ENCODE results near the gene LRMDA. TPM values are rescaled to one million over a fixed set of nuclear protein-coding genes. Genes with fewer than 3 reads are reported as not detected.

The LRMDA gene
- total RNA-seq, 1 donor from 2014 or later = 5.2 TPM

DNA sequence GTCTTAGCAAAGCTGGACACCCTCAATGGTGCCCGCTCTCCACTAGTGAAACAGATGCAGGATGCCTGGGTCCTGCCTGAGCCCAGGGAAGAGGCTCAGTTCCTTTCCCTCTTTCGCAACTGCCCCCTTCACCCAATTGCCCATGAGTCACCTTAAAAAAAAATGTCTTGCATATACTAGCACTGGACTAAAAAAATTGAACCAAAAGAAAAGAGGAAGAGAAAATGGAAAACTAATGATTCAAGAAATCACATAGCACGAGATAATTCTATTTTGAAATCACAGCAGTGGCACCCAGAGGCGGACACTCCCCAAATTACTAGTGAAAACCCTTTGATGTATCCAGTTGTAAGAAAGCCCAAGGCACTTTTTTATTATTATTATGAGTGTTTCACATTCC lies 972.5 kb downstream of the LRMDA start:
- no peak for DNase-seq (ENCODE audit: low spot score)
- Mint-ChIP-seq H3K36me3 (no peaks in the 10 kb centered on the region), H3K4me3 (no peak overlapping the region), H3K27me3 (ENCODE audit: insufficient read depth, low read depth) (peaks cover 4% of the 10 kb centered on the region), H3K4me1 (peaks cover 2% of the 10 kb centered on the region), H3K27ac (no peak overlapping the region), H3K9me3 (peaks cover 18% of the 10 kb centered on the region)
- H3K27ac ChIP-seq = no peak overlapping the region
- no peak overlapping the region for H3K4me3 ChIP-seq
- TF ChIP-seq EZH2phosphoT487 (IDR thresholded peaks at IDR 0.05) = no peak
- no peak for TF ChIP-seq CTCF (IDR thresholded peaks at IDR 0.05)
- TF ChIP-seq EZH2 (IDR thresholded peaks at IDR 0.05) = no peak
- no peaks in the 10 kb centered on the region for H4K20me1 ChIP-seq (ENCODE audit: low read depth)
- no peak overlapping the region for H3K9ac ChIP-seq
- H3F3A ChIP-seq (ENCODE audit: low read depth) = no peaks in the 10 kb centered on the region
- no peak overlapping the region for H2AFZ ChIP-seq (replicated peaks)
- no peaks in the 10 kb centered on the region for H3K36me3 ChIP-seq
- no peaks in the 10 kb centered on the region for H3K27me3 ChIP-seq
- no peaks in the 10 kb centered on the region for H3K4me1 ChIP-seq
- H3K9me3 ChIP-seq (ENCODE audit: low read depth) = no peaks in the 10 kb centered on the region
- H3K79me2 ChIP-seq (ENCODE audit: low read depth) = no peaks in the 10 kb centered on the region
- H3K4me2 ChIP-seq = no peak overlapping the region

DNA sequence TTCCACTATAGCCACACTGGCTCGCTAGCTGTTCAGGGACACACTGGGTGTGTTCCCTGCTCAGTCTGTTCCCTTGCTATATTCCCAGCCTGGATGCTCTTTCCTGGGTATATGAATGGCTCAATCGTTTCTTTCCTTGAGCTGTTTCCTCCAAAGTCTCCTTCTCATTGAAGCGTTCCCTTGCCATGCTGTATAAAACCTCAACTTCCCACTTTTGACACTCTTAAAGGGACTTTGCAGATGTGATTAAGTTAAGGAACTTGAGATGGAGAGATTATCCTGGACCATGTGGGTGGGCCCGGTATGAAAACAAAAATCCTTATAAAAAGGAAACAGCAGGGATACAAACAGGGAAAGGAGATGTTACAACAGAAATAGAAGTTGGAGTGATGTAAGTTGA lies 973.1 kb downstream of the LRMDA start:
- Mint-ChIP-seq H3K4me1 (peaks cover 2% of the 10 kb centered on the region), H3K4me3 (no peak overlapping the region), H3K27me3 (ENCODE audit: insufficient read depth, low read depth) (peaks cover 4% of the 10 kb centered on the region), H3K9me3 (peaks cover 18% of the 10 kb centered on the region), H3K27ac (no peak overlapping the region), H3K36me3 (no peaks in the 10 kb centered on the region)
- no peak overlapping the region for H3K27ac ChIP-seq
- no peak overlapping the region for H3K4me3 ChIP-seq
- no peak for DNase-seq (ENCODE audit: low spot score)
- TF ChIP-seq CTCF (IDR thresholded peaks at IDR 0.05) = no peak
- no peak for TF ChIP-seq EZH2phosphoT487 (IDR thresholded peaks at IDR 0.05)
- TF ChIP-seq EZH2 (IDR thresholded peaks at IDR 0.05) = no peak
- no peak overlapping the region for H2AFZ ChIP-seq (replicated peaks)
- H3K4me1 ChIP-seq = no peaks in the 10 kb centered on the region
- H3K36me3 ChIP-seq = no peaks in the 10 kb centered on the region
- no peaks in the 10 kb centered on the region for H3K27me3 ChIP-seq
- H3F3A ChIP-seq (ENCODE audit: low read depth) = no peaks in the 10 kb centered on the region
- no peaks in the 10 kb centered on the region for H4K20me1 ChIP-seq (ENCODE audit: low read depth)
- H3K9me3 ChIP-seq (ENCODE audit: low read depth) = no peaks in the 10 kb centered on the region
- H3K79me2 ChIP-seq (ENCODE audit: low read depth) = no peaks in the 10 kb centered on the region
- no peak overlapping the region for H3K9ac ChIP-seq
- no peak overlapping the region for H3K4me2 ChIP-seq

GRCh38 chr10:76405922-76406321 lies 974.5 kb downstream of the LRMDA start:
- no peak for DNase-seq (ENCODE audit: low spot score)
- H3K27ac Mint-ChIP-seq = no peak overlapping the region
- H3K4me2 ChIP-seq = no peak overlapping the region
- H3K4me1 ChIP-seq = no peaks in the 10 kb centered on the region
- H3K4me3 Mint-ChIP-seq = no peak overlapping the region
- H3K36me3 ChIP-seq = no peaks in the 10 kb centered on the region
- H3K27me3 ChIP-seq = no peaks in the 10 kb centered on the region
- H3K9ac ChIP-seq = no peak overlapping the region
- no peaks in the 10 kb centered on the region for H3K36me3 Mint-ChIP-seq
- H4K20me1 ChIP-seq (ENCODE audit: low read depth) = no peaks in the 10 kb centered on the region
- no peaks in the 10 kb centered on the region for H3K79me2 ChIP-seq (ENCODE audit: low read depth)
- H3K9me3 Mint-ChIP-seq = peaks cover 16% of the 10 kb centered on the region
- H3F3A ChIP-seq (ENCODE audit: low read depth) = no peaks in the 10 kb centered on the region
- H3K4me1 Mint-ChIP-seq = peaks cover 2% of the 10 kb centered on the region
- TF ChIP-seq EZH2phosphoT487 (IDR thresholded peaks at IDR 0.05) (no peak), CTCF (IDR thresholded peaks at IDR 0.05) (no peak), EZH2 (IDR thresholded peaks at IDR 0.05) (no peak)
- H3K27ac ChIP-seq = no peak overlapping the region
- no peaks in the 10 kb centered on the region for H3K9me3 ChIP-seq (ENCODE audit: low read depth)
- no peak overlapping the region for H3K4me3 ChIP-seq
- H3K27me3 Mint-ChIP-seq (ENCODE audit: insufficient read depth, low read depth) = peaks cover 4% of the 10 kb centered on the region
- H2AFZ ChIP-seq (replicated peaks) = no peak overlapping the region

Measured in neural progenitor cell (in vitro differentiated cells).